Parathyroid adenoma (tissue), 2 donors: ENCODE measurements around the gene PSMF1.

ENCODE experiments used
- H2AFZ ChIP-seq: fragments of 300-600 bp; sonication (generic); one replicate; pipeline ENCODE4 v1.7.0; 2017; ENCODE audit warnings: antibody characterized with exemption, mild to moderate bottlenecking
- H3K27ac ChIP-seq: fragments of 300-600 bp; sonication (generic); one replicate; pipeline ENCODE4 v1.7.0; 2017
- H3K27me3 ChIP-seq: fragments of 300-600 bp; sonication (generic); one replicate; pipeline ENCODE4 v1.7.0; 2017; ENCODE audit warnings: low read length; ENCODE audit not compliant: control insufficient read depth, insufficient read depth
- H3K36me3 ChIP-seq: fragments of 300-600 bp; sonication (generic); one replicate; pipeline ENCODE4 v1.7.0; 2017; ENCODE audit warnings: low read length; ENCODE audit not compliant: control insufficient read depth, insufficient read depth
- H3K4me1 ChIP-seq: fragments of 300-600 bp; sonication (generic); one replicate; pipeline ENCODE4 v1.7.0; 2017; ENCODE audit warnings: control low read depth
- H3K4me2 ChIP-seq: fragments of 300-600 bp; sonication (generic); one replicate; pipeline ENCODE4 v1.7.0; 2017; ENCODE audit warnings: low read length
- H3K4me3 ChIP-seq: fragments of 300-600 bp; sonication (generic); one replicate; pipeline ENCODE4 v1.7.0; 2017; ENCODE audit warnings: low read depth, low read length
- H3K79me2 ChIP-seq: fragments of 300-600 bp; sonication (generic); one replicate; pipeline ENCODE4 v1.7.0; 2017; ENCODE audit warnings: control low read depth
- H3K9ac ChIP-seq: fragments of 300-600 bp; sonication (generic); one replicate; pipeline ENCODE4 v1.7.0; 2017; ENCODE audit warnings: mild to moderate bottlenecking
- H3K9me3 ChIP-seq: fragments of 300-600 bp; sonication (generic); one replicate; pipeline ENCODE4 v1.7.0; 2017; ENCODE audit warnings: low read length; ENCODE audit not compliant: control insufficient read depth
- TF ChIP-seq, protein P1 (sequence below): fragments of 300-600 bp; sonication (generic); IDR thresholded peaks from one replicate; pipeline ENCODE4 v1.7.0; 2017; ENCODE audit warnings: antibody characterized with exemption, mild to moderate bottlenecking
- donor health status: primary hyperparathyroidism.

PSMF1 gene

DNA sequence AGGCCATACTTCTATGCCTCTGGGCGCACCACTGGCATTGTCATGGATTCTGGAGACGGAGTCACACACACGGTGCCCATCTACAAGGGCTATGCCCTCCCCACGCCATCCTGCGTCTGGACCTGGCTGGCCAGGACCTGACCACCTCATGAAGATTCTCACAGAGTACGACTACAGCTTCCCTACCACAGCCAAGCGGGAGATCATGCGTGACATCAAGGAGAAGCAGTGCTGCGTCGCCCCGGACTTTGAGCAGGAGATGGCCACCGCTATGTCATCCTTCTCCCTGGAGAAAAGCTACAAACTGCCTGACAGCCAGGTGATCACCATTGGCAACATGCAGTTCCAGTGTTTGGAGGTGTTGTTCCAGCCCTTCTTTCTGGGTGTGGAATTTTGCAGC is 42.6 kb downstream of the PSMF1 start:
- Histone ChIP-seq H3K27ac (no peak overlapping the region), H3K4me1 (no peaks in the 10 kb centered on the region), H3K79me2 (peaks cover 3% of the 10 kb centered on the region), H3K4me2 (no peak overlapping the region), H3K36me3 (no peaks in the 10 kb centered on the region), H3K4me3 (no peak overlapping the region), H3K9ac (no peak overlapping the region), H3K9me3 (no peaks in the 10 kb centered on the region), H2AFZ (no peak overlapping the region), H3K27me3 (no peaks in the 10 kb centered on the region)
- TF ChIP-seq, protein P1, sequence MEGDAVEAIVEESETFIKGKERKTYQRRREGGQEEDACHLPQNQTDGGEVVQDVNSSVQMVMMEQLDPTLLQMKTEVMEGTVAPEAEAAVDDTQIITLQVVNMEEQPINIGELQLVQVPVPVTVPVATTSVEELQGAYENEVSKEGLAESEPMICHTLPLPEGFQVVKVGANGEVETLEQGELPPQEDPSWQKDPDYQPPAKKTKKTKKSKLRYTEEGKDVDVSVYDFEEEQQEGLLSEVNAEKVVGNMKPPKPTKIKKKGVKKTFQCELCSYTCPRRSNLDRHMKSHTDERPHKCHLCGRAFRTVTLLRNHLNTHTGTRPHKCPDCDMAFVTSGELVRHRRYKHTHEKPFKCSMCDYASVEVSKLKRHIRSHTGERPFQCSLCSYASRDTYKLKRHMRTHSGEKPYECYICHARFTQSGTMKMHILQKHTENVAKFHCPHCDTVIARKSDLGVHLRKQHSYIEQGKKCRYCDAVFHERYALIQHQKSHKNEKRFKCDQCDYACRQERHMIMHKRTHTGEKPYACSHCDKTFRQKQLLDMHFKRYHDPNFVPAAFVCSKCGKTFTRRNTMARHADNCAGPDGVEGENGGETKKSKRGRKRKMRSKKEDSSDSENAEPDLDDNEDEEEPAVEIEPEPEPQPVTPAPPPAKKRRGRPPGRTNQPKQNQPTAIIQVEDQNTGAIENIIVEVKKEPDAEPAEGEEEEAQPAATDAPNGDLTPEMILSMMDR: no peak

- H3K27ac ChIP-seq: no peak overlapping the region
- H3K36me3 ChIP-seq: no peaks in the 10 kb centered on the region
- no peak overlapping the region for H2AFZ ChIP-seq
- no peak overlapping the region for H3K4me3 ChIP-seq
- H3K27me3 ChIP-seq: no peaks in the 10 kb centered on the region
- H3K4me1 ChIP-seq: no peaks in the 10 kb centered on the region
- no peak overlapping the region for H3K9ac ChIP-seq
- H3K79me2 ChIP-seq: peaks cover 3% of the 10 kb centered on the region
- no peak overlapping the region for H3K4me2 ChIP-seq
- no peaks in the 10 kb centered on the region for H3K9me3 ChIP-seq
- TF ChIP-seq, protein P1: no peak
Measured at GRCh38 chr20:1163105-1163504, 44.7 kb downstream of the PSMF1 start.

GRCh38 chr20:1163653-1164052 is 45.3 kb downstream of the PSMF1 start:
- Histone ChIP-seq H2AFZ (no peak overlapping the region), H3K4me1 (no peaks in the 10 kb centered on the region), H3K4me2 (no peak overlapping the region), H3K36me3 (no peaks in the 10 kb centered on the region), H3K27me3 (no peaks in the 10 kb centered on the region), H3K9ac (no peak overlapping the region), H3K4me3 (no peak overlapping the region), H3K27ac (no peak overlapping the region), H3K9me3 (no peaks in the 10 kb centered on the region), H3K79me2 (peaks cover 3% of the 10 kb centered on the region)
- TF ChIP-seq, protein P1: no peak

- Histone ChIP-seq H3K36me3 (no peaks in the 10 kb centered on the region), H3K9me3 (no peaks in the 10 kb centered on the region)
- TF ChIP-seq, protein P1: no peak
Measured at GRCh38 chr20:1164871-1165270, 46.5 kb downstream of the PSMF1 start.

DNA sequence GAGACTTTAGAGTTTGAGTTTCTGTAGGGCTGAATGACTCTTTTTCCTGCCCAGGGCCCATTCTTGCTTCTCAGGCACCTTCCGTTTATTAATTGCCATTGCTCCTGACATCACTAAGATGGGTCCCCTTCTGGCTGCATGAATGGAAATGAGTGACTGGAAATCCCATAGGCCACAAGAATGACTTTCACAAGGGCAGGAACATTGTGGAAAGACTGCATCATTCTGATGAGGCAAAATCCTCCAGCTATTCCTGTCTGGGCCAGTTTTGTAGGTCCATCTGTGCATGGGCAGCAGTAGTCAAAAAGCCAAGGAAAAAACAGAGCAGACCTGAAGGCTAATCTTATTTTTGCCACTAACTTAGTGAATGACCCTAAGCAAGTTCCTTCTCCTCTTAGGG is 47.1 kb downstream of the PSMF1 start:
- H3K9ac ChIP-seq: no peak overlapping the region
- no peak overlapping the region for H2AFZ ChIP-seq
- peaks cover 3% of the 10 kb centered on the region for H3K79me2 ChIP-seq
- H3K27ac ChIP-seq: no peak overlapping the region
- H3K36me3 ChIP-seq: no peaks in the 10 kb centered on the region
- no peaks in the 10 kb centered on the region for H3K4me1 ChIP-seq
- no peak overlapping the region for H3K4me2 ChIP-seq
- H3K27me3 ChIP-seq: no peaks in the 10 kb centered on the region
- H3K4me3 ChIP-seq: no peak overlapping the region
- no peaks in the 10 kb centered on the region for H3K9me3 ChIP-seq
- TF ChIP-seq, protein P1: no peak

More at GRCh38 chr20:1164871-1165270, 46.5 kb downstream of the PSMF1 start:
- peaks cover 3% of the 10 kb centered on the region for H3K79me2 ChIP-seq
- no peaks in the 10 kb centered on the region for H3K4me1 ChIP-seq
- H3K4me2 ChIP-seq: no peak overlapping the region
- H3K27me3 ChIP-seq: no peaks in the 10 kb centered on the region
- H3K9ac ChIP-seq: no peak overlapping the region
- H3K27ac ChIP-seq: no peak overlapping the region
- H2AFZ ChIP-seq: no peak overlapping the region
- no peak overlapping the region for H3K4me3 ChIP-seq
